Panc1 (cell line): ENCODE data around the gene CHSY1. TPM values are rescaled to one million over a fixed set of nuclear protein-coding genes. Genes with fewer than 3 reads are reported as not detected.

ENCODE experiments used
- ATAC-seq: fragments of 200-7000 bp; cut with Tn5 transposase; 2 replicates; pipeline ENCODE4 v1.9.1; 2020; ENCODE audit warnings: mild to moderate bottlenecking, moderate library complexity
- BruUV-seq: library from RNA; stranded (reverse); fragments of 400-500 nt; replicated peaks from 2 replicates; lab custom pipeline; 2021; lab: Mats Ljungman, UMichigan
- CTCF ChIA-PET: fragments of 300-600 bp; sonication (Branson Sonifier 250); formaldehyde crosslinking; loops from one replicate; lab custom pipeline; 2022; ENCODE audit warnings: antibody characterized with exemption; lab: Charles Lee
- POLR2A ChIA-PET: fragments of 300-600 bp; sonication (Branson Sonifier 250); formaldehyde crosslinking; loops from one replicate; lab custom pipeline; 2022; ENCODE audit warnings: antibody characterized with exemption; lab: Charles Lee
- DNase-seq: peaks from one replicate; pipeline ENCODE4 v3.0.0-alpha.2; 2010; ENCODE audit warnings: low read depth, low spot score
- H3K27ac ChIP-seq: 2 replicates; pipeline ENCODE4 v1.5.1; 2011; ENCODE audit warnings: mild to moderate bottlenecking, low read length, inconsistent platforms
- H3K27me3 ChIP-seq: fragments of 200-500 bp; sonication (Bioruptor generic); 2 replicates; pipeline ENCODE4 v1.6.0; 2014; ENCODE audit warnings: low read length, inconsistent platforms; ENCODE audit not compliant: control insufficient read depth, insufficient read depth
- H3K36me3 ChIP-seq: fragments of 200-500 bp; sonication (Bioruptor generic); 2 replicates; pipeline ENCODE4 v1.5.1; 2014; ENCODE audit warnings: inconsistent platforms, mild to moderate bottlenecking, low read length, moderate library complexity; ENCODE audit not compliant: control insufficient read depth, insufficient read depth
- H3K4me1 ChIP-seq: 2 replicates; pipeline ENCODE4 v1.5.1; 2011; ENCODE audit warnings: inconsistent platforms, mild to moderate bottlenecking, low read length, moderate library complexity; ENCODE audit not compliant: control insufficient read depth, insufficient read depth
- H3K4me3 ChIP-seq, 2 experiments: 2 replicates each; pipeline ENCODE4 v1.5.1; 2011 to 2012; ENCODE audit warnings: low read depth in 2 of 2, low read length in 2 of 2, mild to moderate bottlenecking in 2 of 2, inconsistent platforms in 1 of 2, moderate library complexity in 1 of 2
- H3K9me3 ChIP-seq: fragments of 200-500 bp; sonication (Bioruptor generic); 2 replicates; pipeline ENCODE4 v1.5.1; 2014; ENCODE audit warnings: low read depth, mild to moderate bottlenecking, inconsistent platforms, low read length, moderate library complexity; ENCODE audit not compliant: control insufficient read depth, insufficient read depth
- POLR2AphosphoS5 ChIP-seq: IDR thresholded peaks from 2 replicates; pipeline ENCODE4 v1.6.1; 2012; ENCODE audit warnings: mild to moderate bottlenecking, low read depth, low read length, moderate library complexity
- SIN3A ChIP-seq: IDR thresholded peaks from 2 replicates; pipeline ENCODE4 v1.6.1; 2012; ENCODE audit warnings: low read depth, mild to moderate bottlenecking, low read length, moderate library complexity, borderline replicate concordance; ENCODE audit not compliant: insufficient read depth
- TCF7L2 ChIP-seq: IDR thresholded peaks from 2 replicates; pipeline ENCODE4 v1.6.1; 2011; ENCODE audit warnings: mild to moderate bottlenecking, low read depth, low read length, inconsistent platforms
- in situ Hi-C: cut with HindIII; loops from 2 replicates; pipeline ENCODE4 v1.10.0; 2016; ENCODE audit warnings: low sequenced_read_pairs, low pct_unique_long_range_greater_than_20kb
- intact Hi-C: fragments of 100-400 bp; cut with micrococcal nuclease; formaldehyde crosslinking; loops from one replicate; pipeline ENCODE4 v1.10.0; 2022; ENCODE audit not compliant: unreplicated experiment
- total RNA-seq: library from RNA; stranded (reverse); gene quantifications from one replicate; pipeline ENCODE4 v1.2.1, GENCODE V29; 2021; ENCODE audit not compliant: unreplicated experiment
- TF ChIP-seq, protein P1 (sequence below), 2 experiments: IDR thresholded peaks; 2 replicates each; pipeline ENCODE4 v1.6.1; 2011 to 2012; ENCODE audit warnings: low read depth in 2 of 2, control low read depth in 1 of 2, low read length in 1 of 2, mild to moderate bottlenecking in 1 of 2, moderate library complexity in 1 of 2; ENCODE audit not compliant: insufficient read depth in 1 of 2
- TF ChIP-seq, protein P2 (sequence below): fragments of 450-650 bp; IDR thresholded peaks from 2 replicates; pipeline ENCODE4 v1.5.1; 2017; ENCODE audit warnings: mild to moderate bottlenecking

Gene CHSY1
- total RNA-seq, 1 experiment from 2014 or later: 50.8 TPM

DNA sequence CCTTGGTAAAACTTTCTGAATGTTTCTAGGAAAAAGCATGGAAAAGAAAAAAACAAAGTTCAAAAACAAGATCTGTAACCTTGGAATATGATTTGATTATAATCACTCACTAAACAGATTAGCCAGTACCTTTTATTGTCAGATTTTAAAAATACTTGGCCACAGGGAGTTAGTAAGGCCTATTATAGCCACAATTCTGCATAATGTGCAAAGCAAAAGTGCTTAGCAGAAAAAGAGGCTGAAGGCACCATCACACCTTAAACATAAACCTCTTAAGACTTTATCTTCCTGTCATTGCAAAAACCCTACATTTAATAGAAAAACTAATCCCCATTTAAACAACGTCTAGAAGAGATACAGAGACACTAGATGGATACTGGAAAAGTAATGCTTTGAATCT, 41.8 kb downstream of the CHSY1 start:
- intact Hi-C loops (no loop called here), in situ Hi-C loops (no loop called here)
- peaks cover 67% of the 10 kb centered on the region for H3K4me1 ChIP-seq
- DNase-seq: no peak
- no peaks in the 10 kb centered on the region for H3K9me3 ChIP-seq
- CTCF ChIA-PET: no interaction called here
- BruUV-seq: no TSS peak
- no peak for TF ChIP-seq POLR2AphosphoS5
- TF ChIP-seq, protein P1, sequence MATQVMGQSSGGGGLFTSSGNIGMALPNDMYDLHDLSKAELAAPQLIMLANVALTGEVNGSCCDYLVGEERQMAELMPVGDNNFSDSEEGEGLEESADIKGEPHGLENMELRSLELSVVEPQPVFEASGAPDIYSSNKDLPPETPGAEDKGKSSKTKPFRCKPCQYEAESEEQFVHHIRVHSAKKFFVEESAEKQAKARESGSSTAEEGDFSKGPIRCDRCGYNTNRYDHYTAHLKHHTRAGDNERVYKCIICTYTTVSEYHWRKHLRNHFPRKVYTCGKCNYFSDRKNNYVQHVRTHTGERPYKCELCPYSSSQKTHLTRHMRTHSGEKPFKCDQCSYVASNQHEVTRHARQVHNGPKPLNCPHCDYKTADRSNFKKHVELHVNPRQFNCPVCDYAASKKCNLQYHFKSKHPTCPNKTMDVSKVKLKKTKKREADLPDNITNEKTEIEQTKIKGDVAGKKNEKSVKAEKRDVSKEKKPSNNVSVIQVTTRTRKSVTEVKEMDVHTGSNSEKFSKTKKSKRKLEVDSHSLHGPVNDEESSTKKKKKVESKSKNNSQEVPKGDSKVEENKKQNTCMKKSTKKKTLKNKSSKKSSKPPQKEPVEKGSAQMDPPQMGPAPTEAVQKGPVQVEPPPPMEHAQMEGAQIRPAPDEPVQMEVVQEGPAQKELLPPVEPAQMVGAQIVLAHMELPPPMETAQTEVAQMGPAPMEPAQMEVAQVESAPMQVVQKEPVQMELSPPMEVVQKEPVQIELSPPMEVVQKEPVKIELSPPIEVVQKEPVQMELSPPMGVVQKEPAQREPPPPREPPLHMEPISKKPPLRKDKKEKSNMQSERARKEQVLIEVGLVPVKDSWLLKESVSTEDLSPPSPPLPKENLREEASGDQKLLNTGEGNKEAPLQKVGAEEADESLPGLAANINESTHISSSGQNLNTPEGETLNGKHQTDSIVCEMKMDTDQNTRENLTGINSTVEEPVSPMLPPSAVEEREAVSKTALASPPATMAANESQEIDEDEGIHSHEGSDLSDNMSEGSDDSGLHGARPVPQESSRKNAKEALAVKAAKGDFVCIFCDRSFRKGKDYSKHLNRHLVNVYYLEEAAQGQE (IDR thresholded peaks at IDR 0.05; ENCODE audit: insufficient read depth in 1 of 2, low read depth in 2 of 2, low read length in 1 of 2): no peak
- TF ChIP-seq, protein P2, sequence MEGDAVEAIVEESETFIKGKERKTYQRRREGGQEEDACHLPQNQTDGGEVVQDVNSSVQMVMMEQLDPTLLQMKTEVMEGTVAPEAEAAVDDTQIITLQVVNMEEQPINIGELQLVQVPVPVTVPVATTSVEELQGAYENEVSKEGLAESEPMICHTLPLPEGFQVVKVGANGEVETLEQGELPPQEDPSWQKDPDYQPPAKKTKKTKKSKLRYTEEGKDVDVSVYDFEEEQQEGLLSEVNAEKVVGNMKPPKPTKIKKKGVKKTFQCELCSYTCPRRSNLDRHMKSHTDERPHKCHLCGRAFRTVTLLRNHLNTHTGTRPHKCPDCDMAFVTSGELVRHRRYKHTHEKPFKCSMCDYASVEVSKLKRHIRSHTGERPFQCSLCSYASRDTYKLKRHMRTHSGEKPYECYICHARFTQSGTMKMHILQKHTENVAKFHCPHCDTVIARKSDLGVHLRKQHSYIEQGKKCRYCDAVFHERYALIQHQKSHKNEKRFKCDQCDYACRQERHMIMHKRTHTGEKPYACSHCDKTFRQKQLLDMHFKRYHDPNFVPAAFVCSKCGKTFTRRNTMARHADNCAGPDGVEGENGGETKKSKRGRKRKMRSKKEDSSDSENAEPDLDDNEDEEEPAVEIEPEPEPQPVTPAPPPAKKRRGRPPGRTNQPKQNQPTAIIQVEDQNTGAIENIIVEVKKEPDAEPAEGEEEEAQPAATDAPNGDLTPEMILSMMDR: no peak
- no peak for TF ChIP-seq SIN3A
- TF ChIP-seq TCF7L2: no peak
- H3K27ac ChIP-seq: no peak overlapping the region
- no peaks in the 10 kb centered on the region for H3K27me3 ChIP-seq
- no peak for ATAC-seq
- no peaks in the 10 kb centered on the region for H3K36me3 ChIP-seq
- POLR2A ChIA-PET: no interaction called here
- H3K4me3 ChIP-seq: no peak overlapping the region

DNA sequence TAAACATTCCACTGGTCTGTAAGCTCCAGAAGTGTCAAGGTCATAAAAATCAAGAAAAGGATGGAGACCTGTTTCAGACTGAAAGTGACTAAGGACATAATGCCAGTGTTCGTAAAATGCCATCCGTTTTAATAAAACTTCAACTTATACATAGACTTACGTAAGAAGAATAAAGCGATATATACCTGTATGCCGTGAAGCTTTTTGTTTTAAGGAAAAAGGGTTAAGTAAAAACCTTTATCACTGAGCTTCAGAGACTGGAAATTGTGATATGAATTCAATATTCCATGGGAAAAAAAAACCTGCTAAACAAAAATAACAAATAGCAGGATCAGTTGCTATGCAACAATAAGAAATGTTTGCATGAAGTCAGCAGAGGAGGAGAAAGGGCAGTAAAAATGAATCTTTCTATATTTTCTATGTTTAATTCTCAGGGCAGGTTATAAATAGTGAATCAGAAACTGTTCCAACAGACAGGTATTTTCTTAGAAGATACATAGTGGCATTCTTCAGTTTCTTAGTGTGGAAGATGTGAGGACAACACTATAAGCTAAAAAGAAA, 42.5 kb downstream of the CHSY1 start:
- ATAC-seq (no peak), DNase-seq (no peak)
- no peak overlapping the region; the same call in 1 of the 2 replicates for H3K27ac ChIP-seq
- CTCF ChIA-PET: no interaction called here
- H3K9me3 ChIP-seq: no peaks in the 10 kb centered on the region
- no peaks in the 10 kb centered on the region for H3K27me3 ChIP-seq
- POLR2A ChIA-PET: no interaction called here
- no TSS peak for BruUV-seq
- H3K4me1 ChIP-seq: peaks cover 68% of the 10 kb centered on the region
- H3K4me3 ChIP-seq: no peak overlapping the region
- H3K36me3 ChIP-seq: no peaks in the 10 kb centered on the region
- in situ Hi-C loops: no loop called here
- no peak for TF ChIP-seq POLR2AphosphoS5
- TF ChIP-seq TCF7L2: no peak
- no peak for TF ChIP-seq SIN3A
- TF ChIP-seq, protein P1 (IDR thresholded peaks at IDR 0.05; ENCODE audit: insufficient read depth in 1 of 2, low read depth in 2 of 2, low read length in 1 of 2): no peak
- intact Hi-C loops: loop anchor here (5.0 kb wide), 1 partner anchor 33 kb away; no protein-coding TSS in a partner anchor
